Activated CD8-positive, alpha-beta memory T cell treated with anti-CD3 and anti-CD28 coated beads, Interleukin-2, amount 50 U/mL, for 1 hour (primary cell): ENCODE results near the gene SYT15.
"Not testable (repeated sequence)": the region's sequence is repeated elsewhere in the genome, so short reads cannot be mapped to it uniquely, and the experiment has no call there.

Source experiments
- DNase-seq: peaks from one replicate; pipeline ENCODE4 v3.0.0-alpha.2; 2020; ENCODE audit errors: extremely low read depth

Gene SYT15

DNA sequence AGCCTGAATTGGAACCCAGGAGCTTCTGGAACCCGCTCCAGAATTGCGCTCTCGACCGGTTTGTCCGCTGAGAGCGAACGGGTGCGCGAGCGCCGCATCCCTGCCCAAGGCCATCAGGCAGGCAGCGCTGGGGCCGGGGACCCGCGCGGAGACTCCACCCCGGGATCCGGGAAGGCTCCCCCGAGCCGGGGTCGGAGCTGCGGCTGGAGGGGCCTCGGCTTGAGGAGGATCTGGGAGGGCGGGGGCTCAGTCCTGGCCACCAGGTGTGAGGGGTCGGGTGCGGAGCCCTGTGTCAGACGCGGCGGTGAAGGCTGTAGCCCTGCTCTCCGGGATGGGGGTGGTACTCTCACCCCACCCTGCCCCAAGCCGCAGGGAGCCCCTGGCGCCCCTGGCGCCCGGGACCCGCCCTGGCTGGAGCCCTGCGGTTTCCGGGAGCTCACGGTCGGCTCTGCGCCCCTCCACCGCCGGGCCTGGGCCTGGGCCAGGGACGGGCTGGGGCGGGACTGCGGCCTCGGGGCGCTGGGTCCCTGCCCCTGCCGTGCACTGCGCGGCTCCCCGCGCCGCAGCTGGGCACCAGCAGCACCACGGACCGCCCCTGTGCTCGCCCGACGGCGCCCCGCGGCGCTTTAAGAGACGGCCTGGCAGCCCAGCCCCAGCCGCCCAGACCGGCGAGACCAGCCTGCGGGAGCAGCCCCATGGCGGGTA, at the start of gene SYT15:
SYT15 (plus strand) TSS at position 655 of the 705 bp plus-strand sequence; CDS start at position 696, 41 bp downstream.
- DNase-seq = not testable (repeated sequence)

DNA sequence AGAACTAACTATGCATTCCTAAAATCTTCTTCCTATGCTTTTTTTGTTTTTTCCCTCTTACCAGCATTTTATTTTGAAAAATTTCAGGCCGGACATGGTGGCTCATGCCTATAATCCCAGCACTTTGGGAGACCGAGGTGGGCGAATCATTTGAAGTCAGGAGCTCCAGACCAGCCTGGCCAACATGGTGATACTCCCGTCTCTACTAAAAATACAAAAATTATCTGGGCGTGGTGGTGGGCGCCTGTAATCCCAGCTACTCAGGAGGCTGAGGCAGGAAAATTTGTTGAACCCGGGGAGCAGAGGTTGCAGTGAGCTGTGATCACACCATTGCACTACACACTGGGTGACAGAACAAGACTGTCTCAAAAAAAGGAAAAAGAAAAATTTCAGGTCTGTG, 49.2 kb upstream of the SYT15 start:
- not testable (repeated sequence) for DNase-seq

DNA sequence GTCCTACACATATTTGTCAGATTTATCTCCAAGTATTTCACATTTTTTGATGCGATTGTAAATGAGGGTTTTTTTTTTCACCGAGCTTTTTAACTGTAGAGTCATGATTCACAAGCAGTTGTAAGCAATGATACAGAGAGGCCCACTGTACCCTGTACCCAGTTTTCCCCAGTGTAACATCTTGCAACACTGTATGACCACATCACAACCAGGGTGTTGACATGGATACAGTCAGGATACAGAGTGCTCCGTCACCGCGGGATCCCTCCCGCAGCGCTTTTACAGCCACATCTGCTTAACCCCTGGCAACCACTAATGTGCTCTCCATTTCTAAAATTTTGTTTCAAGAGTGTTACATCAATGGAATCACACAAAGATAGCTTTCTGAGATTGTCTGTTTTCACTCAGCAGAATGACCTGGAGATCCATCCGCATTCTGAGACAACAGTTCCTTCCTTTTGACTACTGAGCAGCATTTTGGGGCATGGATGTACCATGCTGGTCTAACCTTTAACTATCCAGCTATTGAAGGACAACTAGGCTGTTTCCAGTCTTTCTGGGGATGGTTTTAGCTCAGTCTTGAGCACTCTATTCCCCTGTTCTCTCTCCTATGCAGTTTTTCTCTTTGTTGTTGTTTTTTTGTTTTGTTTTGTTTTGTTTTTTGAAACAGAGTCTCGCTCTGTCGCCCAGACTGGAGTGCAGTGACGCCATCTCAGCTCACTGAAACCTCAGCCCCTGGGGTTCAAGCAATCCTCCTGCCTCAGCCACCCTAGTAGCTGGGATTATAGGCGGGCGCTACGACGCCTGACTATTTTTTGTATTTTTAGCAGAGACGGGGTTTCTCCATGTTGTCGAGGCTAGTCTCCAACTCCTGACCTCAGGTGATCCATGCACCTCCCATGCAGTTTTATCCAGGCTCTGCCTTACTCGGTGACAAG, 48.4 kb upstream of the SYT15 start:
- DNase-seq = no peak

DNA sequence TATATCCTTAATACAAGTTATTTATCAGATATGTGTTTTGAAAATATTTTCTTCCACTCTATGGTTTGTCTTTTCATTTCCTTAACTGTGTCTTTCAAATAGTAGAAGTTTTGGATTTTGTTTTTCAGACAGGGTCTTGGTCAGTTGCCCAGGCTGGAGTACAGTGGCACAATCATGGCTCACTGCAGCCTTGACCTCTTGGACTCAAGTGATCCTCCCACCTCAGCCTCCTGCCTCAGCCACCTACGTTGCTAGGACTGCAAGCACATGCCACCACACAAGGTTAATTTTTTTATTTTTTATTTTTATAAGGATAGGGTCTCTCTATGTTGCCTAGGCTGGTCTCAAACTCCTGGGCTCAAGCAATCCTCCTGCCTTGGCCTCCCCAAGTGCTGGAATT, 46.7 kb upstream of the SYT15 start:
- DNase-seq = not testable (repeated sequence)

DNA sequence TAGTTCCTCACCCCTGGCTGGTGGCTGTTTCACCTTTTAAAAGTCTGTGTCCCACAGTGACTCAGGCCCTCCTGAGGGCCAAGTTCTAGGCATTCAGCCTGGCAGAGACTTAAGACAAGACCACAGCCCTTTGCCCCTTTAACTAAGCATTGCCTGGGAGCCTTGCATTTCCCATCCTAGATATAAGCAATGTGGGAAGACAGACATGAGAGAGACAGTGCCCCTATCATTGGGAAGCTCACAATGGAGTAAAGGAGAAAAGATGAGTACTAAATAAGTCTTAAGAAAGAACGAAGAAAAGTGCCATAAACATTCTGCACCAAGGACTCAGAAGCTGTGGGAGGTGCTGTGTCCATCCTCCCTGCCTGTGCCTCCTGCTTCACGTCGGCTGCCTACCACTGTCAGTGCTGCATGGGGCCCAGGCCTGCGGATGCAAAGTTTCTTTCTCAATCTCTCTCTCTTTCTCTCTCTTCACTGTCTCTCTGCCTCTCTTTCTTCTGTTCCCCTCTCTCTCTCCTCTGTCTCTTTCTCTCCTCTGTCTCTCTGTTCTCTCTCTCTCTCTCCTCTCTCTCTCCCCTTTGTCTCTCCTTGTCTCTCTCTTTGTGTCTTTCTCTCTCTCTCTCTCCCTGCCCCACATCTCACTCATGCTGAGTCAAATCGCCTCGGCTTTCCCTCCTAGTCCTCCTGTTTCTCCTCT, 44.0 kb upstream of the SYT15 start:
- no peak for DNase-seq

DNA sequence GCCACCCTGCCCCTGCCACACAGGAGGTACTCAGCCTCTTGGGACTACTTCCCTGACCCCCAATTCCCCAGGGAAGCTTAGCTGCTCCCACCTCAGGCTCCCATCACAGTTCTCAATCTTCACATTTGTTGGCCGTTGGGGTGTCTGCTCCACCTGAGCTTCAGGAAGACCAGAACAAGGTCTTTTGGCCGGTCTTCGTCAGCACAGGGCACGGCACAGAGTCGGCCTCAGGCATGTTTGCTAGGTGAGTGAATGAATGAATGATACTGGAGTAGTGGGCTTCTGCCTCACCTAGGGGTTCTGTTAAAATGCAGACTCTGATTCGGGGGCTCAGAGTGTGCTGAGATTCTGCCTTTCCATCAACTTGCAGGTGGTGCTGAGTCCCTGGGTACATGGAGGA, 42.8 kb upstream of the SYT15 start:
- DNase-seq = no peak

DNA sequence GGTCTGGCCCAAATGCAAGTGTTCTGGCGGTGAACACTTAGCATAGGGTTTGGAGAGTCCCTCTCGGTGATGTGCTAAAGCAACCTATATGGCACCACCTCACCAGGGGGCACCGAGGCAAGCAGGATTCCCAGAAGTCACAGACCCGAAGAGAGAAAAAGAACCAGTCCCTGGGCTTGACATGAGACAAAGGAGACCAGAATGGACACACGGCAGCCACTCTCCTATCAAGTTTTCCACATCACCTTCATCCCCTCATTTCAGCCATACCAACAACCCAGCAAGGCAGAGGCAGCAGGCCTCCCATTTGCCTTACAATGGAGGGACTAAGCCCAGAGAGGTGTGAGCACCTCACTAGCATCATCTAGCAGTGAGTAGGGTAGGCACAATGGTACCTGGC, 42.1 kb upstream of the SYT15 start:
- DNase-seq = no peak

DNA sequence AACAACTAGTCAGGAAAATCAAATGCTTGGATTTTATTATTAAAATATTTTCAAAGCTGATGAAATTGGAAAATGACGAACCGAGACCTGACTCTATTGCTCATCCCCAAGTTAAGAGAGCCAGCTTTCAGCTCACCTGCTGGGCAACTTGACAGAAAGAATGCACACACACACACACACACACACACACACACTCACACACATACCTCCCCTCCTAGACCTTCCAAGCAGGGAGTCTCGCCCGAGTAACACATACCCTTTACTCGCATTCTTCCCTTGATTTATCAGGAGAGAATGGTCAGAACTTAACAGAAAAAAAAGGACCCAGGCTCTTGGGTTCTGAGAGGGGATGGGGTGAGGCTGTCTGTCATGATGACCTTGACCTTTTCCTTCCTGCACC, 41.6 kb upstream of the SYT15 start:
- DNase-seq = no peak

DNA sequence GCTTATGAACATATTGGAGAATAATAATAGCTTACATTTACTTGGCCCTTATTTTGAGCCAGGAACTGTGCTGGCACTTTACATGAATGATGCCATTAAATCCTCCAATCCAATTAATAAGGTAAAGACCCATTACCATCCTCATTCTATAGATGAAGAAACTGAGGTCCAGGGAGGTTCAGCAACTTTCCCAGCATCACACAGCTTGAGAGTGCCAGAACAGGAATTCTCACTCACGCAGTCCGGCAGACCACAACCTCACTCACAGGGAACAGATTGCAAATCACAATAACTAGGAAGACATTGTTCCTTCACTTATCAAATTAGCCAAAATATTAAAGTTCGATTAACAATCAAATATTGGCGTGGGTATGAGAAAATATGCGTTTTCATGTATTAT, 40.8 kb upstream of the SYT15 start:
- DNase-seq = no peak

DNA sequence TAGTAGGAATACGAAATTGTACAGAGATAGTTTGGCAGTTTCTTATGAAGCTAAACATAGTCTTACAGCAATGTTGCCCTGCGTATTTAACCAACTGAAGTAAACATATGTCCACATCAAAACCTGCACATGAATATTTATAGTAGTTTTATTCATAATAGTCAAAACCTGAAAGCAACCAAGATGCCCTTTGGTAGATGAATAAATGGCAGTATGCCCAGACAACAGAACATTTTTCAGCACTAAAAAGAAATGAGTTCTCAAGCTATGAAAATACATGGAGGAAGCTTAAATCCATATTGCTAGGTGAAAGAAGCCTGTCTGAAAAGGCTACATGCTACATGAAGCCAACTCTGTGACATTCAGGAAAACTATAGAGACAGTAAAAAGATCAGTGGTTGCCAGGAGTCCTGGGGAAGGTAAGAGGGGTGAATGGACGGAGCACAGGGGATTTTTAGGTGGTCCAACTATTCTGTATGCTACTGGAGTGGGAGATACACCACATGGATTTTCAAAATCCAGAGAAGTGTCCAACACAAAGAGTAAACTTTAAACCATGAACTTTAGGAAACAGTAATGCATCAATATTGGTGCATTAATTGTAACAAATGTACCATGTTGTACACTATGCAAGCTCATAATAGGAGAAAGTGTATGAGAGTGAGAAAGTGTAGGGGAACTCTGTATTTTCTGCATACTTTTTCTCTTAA, 40.1 kb upstream of the SYT15 start:
- no peak for DNase-seq

DNA sequence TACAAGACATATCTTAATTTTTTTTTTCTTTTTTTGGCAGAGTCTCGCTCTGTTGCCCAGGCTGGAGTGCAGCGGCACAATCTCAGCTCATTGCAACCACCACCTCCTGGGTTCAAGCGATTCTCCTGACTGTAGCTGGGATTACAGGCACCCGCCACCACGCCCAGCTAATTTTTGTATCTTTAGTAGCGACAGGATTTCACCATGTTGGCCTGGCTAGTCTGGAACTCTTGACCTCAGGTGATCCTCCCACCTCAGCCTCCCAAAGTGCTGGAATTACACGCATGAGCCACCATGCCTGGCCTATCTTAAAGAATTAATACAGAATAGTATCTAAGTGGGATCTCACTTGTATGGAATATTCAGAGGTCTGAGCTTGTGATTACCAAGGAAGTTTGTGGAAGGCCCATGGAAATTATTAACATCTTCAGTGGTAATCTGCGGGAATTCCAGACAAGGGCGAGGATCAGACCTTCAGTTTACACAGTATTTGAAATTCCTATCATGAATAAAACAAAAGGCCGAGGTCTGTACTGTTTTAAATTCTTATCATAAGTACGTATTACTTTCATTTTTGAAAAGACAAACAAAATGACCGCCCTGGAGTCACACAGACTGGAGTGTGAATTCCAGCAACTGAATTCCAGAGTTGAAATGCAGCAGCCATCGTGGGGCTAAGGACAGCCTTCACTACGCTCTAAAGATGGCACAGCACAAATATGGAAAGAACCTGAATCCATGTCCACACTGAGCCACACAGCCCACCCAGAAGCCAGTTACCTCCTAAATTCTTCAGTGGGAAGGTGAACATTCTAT, 39.1 kb upstream of the SYT15 start:
- no peak for DNase-seq

DNA sequence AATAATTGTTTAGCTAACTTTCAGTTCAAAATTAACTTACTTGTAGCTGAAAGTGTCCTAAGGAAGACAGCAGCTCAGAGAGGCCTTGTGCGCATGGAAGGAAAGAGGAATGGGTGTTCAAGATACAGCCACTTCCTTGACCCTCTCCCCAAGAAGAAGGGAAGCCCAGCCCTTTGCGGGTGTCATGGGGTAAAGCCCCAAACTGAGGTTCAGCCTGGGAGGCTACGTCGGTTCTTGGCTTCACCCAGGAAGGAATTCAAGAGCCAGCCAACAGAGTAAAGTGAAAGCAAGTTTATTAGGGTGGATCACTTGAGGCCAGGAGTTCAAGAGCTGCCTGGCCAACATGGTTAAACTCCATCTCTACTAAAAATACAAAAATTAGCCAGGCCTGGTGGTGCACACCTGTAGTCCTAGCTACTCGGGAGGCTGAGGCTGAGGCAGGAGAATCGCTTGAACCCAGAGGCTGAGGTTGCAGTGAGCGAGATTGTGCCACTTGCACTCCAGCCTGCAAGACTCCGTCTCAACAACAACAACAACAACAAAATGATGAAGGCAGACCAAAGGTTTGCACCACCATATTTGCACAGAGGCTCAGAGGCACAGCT, 38.4 kb upstream of the SYT15 start:
- DNase-seq = no peak

DNA sequence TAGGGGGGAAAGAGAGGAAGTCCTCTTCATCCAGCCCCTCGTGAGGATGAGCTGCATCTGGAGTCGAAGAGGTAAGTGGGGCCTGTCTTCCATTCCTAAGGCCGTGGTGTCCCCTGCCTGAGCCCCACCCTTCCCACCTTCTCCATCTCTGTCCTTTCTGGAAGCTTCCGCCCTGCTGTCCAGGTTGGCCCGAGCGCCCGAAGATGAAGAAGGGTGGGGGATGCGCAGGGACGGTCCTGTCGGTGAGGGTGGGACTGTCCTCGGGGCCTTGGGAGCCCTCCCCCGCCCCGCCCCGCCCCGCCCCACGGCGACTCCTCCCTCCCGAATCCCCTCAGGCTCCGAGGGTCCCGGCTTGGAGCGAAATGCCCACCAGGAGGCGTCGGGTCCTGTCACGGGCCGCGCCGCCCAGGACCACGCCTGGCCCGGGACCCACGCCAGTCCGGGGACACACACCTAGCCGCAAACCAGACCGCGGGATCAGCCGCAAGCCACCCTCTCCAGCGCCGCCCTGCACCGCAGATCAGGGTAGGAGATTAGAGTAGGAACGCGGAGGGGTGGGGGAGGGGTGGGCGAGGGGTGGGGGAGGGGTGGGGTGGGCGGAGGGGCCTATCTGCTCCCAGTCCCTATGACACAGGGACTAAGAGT, 37.8 kb upstream of the SYT15 start:
- no peak for DNase-seq

DNA sequence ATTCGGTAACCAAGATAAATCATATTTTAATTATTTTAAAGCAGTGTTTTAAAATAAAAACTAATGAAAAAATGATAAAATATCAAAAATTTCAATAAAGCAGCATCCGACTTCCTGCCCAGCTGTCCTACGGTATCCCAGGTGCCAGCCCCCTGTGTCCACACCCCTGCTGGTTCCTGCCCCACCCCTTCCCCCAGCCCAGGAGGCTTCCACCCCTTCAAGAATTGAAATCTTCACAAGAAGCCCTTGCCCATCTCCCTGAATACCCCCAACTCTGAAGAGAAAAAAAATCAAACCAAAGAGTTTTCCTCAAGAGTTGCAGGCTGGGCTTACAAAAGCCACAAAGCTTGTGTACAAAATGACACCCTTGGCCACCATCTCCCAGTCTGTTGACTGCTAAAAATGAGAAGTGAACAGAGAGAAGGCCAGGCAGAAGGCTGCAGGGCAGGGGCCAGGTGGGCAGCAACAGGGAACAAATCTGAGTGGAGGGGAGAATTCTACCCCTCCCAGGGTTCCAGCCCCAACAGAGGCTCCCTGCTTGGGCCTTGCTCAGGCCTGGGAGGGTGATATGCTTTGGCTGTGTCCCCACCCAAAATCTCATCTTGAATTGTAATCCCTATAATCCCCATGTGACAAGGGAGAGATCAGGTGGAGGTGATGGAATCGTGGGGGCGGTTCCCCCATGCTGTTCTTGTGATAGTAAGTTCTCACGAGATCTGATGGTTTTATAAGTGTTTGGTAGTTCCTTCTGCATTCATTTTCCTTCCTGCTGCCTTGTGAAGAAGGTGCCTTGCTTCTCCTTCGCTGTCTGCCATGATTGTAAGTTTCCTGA, 37.0 kb upstream of the SYT15 start:
- no peak for DNase-seq

DNA sequence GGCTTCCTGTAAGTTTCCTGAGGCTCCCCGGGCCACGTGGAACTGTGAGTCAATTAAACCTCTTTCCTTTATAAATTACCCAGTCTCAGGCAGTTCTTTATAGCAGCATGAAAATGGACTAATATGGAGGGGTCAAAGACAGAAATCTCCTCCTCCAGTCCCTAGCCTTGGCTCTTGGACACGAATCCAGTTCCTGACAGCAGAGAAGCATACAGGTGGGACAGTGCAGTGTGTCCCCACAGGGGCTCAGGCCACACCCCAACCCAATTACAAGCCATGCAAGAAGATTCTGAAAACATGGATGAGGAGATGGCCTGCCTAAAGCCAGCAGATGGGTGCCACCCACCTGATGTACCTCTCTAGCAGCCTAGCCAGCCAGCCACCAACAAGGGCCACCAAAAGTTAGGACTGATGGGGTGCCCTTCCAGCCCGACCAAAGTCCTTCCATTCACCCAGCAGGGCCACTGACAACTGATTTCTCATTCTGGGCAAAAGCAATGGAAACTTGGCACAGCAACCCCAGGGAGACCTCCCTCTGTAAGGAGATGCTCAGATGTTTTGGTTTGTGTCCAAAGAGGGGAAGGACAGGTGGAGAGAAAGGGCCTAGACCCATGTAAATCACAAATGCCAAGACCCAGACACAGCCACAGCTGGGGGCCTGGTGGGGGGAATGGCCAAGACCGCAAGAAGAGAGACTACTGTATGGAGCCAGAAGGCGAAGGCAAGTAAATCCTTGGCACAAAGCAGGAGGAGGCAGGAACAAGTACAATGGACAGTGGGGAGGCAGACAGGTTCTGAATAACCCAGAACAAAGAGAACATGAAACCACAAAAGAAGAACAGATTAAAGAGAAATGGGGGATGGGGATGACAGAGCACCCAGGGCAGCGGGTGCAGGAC, 36.1 kb upstream of the SYT15 start:
- no peak for DNase-seq

DNA sequence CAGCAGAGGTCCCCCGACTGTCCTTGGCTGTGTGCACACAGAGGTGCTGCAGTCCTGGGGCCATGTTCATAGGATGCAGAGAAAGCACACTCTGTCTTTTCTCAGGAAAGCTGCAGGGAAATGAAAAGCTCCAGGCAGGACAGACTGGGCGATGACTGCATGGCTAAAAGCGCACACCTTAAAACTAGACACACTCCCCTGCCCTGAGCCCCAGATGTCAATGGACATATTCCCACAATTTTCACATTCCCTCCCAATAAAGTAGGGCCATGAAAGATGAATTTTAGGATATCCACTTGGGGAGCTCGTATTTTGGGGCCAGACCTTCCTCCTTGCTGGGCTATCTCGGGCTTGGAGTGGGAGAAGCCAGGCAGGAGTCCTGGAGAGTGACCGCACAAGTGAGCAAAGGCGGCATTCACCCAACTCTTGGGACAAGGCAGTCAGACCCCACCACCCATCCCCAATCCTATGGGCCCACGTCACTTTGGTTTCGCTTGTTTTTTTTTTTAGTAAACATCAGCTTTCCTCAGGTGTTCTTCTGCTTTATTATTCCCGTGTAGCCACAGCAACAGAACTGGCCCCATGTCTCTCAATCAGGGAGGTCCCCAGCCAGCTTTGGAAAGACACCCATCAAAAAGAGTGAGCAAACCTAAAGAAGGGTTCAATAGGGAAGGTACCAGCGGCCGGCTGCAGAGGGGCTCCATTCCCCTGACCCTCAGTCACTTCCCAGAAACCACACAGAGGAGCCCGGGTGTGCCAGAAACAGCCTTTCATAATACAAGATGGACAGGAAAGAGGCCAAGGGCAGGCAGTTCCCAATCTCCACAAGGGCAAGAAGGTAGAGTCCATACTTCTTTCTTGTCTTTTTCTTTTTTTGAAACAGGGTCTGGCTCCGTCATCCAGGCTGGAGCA, 35.2 kb upstream of the SYT15 start:
- no peak for DNase-seq
